ENCODE measurements around the gene CYBA. TPM values are rescaled to one million over a fixed set of nuclear protein-coding genes. Genes with fewer than 3 reads are reported as not detected.
A peak's percentile ranks its signal among the peaks of the same experiment; 100 is the strongest.

The CYBA gene
- total and polyA plus RNA-seq, 2 of the 13 experiments (the other 11 are each of a cell fraction or from before 2014, with no cell fraction given) = 196 to 250 TPM

DNA sequence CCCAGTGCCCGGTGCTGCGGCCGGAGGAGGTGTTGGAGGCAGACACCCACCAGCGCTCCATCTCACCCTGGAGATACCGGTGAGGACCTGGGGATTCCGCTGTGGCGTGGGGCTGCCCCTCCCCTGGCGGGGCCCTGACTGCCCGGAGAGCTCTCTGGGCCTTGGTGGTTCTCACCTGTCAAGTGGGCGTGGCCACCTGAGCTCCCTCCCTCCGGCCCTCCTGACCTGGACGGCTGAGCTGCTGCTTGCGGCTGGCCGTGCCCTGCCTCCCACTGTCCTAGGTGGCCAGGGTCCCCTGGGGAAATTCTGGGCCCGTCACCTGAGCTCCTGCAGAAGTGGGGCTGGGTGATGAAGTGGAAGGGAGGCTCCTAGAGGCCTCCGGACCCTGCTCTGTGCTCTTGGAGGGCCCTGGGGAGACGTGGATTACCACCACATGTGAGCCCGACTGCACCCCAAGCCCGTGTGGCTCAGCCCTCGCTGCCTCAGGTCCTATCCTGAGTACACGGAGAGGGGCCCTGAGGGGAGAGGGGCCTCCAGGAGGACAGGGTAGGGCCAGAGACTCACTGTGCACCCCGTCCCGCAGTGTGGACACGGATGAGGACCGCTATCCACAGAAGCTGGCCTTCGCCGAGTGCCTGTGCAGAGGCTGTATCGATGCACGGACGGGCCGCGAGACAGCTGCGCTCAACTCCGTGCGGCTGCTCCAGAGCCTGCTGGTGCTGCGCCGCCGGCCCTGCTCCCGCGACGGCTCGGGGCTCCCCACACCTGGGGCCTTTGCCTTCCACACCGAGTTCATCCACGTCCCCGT, 11.4 kb downstream of the CYBA start:
- H2AFZ ChIP-seq (ENCODE audit: low read length) = no peak overlapping the region
- WGBS (ENCODE audit: low lambda C conversion rate) = 1% methylated on average over 16 of the region's 45 CpGs
- TF ChIP-seq MED13 (CRISPR knock-in tag; IDR thresholded peaks at IDR 0.05) (peak; percentile 52; the same call in 1 of the 2 replicates), ZNF782 (CRISPR knock-in tag; IDR thresholded peaks at IDR 0.05; ENCODE audit: borderline replicate concordance) (0 out of 2 replicates have a peak, but pooled peaks have one; percentile 54), ZNF292 (CRISPR knock-in tag; IDR thresholded peaks at IDR 0.05; ENCODE audit: borderline replicate concordance, low read depth) (peak; percentile 22; the same call in 1 of the 2 replicates), KDM5B (CRISPR knock-in tag; IDR thresholded peaks at IDR 0.05; ENCODE audit: borderline replicate concordance) (0 out of 2 replicates have a peak, but pooled peaks have one; percentile 15), HNRNPLL (IDR thresholded peaks at IDR 0.05; ENCODE audit: low read depth, low read length, poor library complexity, severe bottlenecking) (peak; percentile 52), ZNF101 (CRISPR knock-in tag; IDR thresholded peaks at IDR 0.05; ENCODE audit: borderline replicate concordance, low read depth) (0 out of 2 replicates have a peak, but pooled peaks have one; percentile 43), ZNF761 (CRISPR knock-in tag; conservative IDR thresholded peaks at IDR 0.05) (0 out of 2 replicates have a peak, but pooled peaks have one; percentile 31), ZNF383 (CRISPR knock-in tag; IDR thresholded peaks at IDR 0.05; ENCODE audit: borderline replicate concordance) (peak; percentile 68; the same call in 1 of the 2 replicates), TBX2 (CRISPR knock-in tag; IDR thresholded peaks at IDR 0.05; ENCODE audit: borderline replicate concordance) (peak; percentile 3; the same call in 1 of the 2 replicates), ZNF207 (IDR thresholded peaks at IDR 0.05; ENCODE audit: borderline replicate concordance) (no peak), ZNF343 (CRISPR knock-in tag; IDR thresholded peaks at IDR 0.05) (0 out of 2 replicates have a peak, but pooled peaks have one; percentile 58), RFX3 (CRISPR knock-in tag; IDR thresholded peaks at IDR 0.05) (no peak), ZBTB7A (CRISPR knock-in tag; IDR thresholded peaks at IDR 0.05) (no peak)
- TF ChIP-seq, protein P1, sequence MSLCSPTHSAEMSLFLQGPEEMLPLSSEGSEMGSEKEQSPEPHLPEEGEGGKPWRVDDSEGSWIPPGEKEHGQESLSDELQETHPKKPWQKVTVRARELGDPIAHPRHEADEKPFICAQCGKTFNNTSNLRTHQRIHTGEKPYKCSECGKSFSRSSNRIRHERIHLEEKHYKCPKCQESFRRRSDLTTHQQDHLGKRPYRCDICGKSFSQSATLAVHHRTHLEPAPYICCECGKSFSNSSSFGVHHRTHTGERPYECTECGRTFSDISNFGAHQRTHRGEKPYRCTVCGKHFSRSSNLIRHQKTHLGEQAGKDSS (CRISPR knock-in tag; IDR thresholded peaks at IDR 0.05; ENCODE audit: borderline replicate concordance, low read depth) = 0 out of 2 replicates have a peak, but pooled peaks have one; percentile 38
- TF ChIP-seq, protein P2, sequence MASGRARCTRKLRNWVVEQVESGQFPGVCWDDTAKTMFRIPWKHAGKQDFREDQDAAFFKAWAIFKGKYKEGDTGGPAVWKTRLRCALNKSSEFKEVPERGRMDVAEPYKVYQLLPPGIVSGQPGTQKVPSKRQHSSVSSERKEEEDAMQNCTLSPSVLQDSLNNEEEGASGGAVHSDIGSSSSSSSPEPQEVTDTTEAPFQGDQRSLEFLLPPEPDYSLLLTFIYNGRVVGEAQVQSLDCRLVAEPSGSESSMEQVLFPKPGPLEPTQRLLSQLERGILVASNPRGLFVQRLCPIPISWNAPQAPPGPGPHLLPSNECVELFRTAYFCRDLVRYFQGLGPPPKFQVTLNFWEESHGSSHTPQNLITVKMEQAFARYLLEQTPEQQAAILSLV (CRISPR knock-in tag; IDR thresholded peaks at IDR 0.05; ENCODE audit: borderline replicate concordance) = peak; percentile 62; the same call in 1 of the 2 replicates
- TF ChIP-seq, protein P3, sequence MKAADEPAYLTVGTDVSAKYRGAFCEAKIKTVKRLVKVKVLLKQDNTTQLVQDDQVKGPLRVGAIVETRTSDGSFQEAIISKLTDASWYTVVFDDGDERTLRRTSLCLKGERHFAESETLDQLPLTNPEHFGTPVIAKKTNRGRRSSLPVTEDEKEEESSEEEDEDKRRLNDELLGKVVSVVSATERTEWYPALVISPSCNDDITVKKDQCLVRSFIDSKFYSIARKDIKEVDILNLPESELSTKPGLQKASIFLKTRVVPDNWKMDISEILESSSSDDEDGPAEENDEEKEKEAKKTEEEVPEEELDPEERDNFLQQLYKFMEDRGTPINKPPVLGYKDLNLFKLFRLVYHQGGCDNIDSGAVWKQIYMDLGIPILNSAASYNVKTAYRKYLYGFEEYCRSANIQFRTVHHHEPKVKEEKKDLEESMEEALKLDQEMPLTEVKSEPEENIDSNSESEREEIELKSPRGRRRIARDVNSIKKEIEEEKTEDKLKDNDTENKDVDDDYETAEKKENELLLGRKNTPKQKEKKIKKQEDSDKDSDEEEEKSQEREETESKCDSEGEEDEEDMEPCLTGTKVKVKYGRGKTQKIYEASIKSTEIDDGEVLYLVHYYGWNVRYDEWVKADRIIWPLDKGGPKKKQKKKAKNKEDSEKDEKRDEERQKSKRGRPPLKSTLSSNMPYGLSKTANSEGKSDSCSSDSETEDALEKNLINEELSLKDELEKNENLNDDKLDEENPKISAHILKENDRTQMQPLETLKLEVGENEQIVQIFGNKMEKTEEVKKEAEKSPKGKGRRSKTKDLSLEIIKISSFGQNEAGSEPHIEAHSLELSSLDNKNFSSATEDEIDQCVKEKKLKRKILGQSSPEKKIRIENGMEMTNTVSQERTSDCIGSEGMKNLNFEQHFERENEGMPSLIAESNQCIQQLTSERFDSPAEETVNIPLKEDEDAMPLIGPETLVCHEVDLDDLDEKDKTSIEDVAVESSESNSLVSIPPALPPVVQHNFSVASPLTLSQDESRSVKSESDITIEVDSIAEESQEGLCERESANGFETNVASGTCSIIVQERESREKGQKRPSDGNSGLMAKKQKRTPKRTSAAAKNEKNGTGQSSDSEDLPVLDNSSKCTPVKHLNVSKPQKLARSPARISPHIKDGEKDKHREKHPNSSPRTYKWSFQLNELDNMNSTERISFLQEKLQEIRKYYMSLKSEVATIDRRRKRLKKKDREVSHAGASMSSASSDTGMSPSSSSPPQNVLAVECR (CRISPR knock-in tag; IDR thresholded peaks at IDR 0.05; ENCODE audit: borderline replicate concordance) = peak; percentile 26; the same call in 1 of the 2 replicates

More for the DNA sequence above, 11.4 kb downstream of the CYBA start:
- in situ Hi-C loops (cut with HindIII; ENCODE audit: extremely low pct_ligation_motif_present, low pct_unique_long_range_greater_than_20kb) (no loop called here), intact Hi-C loops (cut with micrococcal nuclease; ENCODE audit: unreplicated experiment) (no loop called here)
- DNase-seq (ENCODE audit: low spot score) = no peak
- Histone ChIP-seq H3K9ac (ENCODE audit: insufficient read depth, low read depth, low read length) (peak overlapping the region; percentile 4; the same call in 1 of the 2 replicates), H3K27me3 (ENCODE audit: control insufficient read depth in 1 of 2, insufficient read depth in 2 of 2, low read length in 2 of 2) (peaks cover 17 to 39% of the 10 kb centered on the region in 2 experiments; a peak in 4 of 5 replicates), H3K4me2 (ENCODE audit: low read depth, low read length) (peak overlapping the region; percentile 82), H3K4me1 (ENCODE audit: insufficient read depth, low read length) (peaks cover 28% of the 10 kb centered on the region), H3K4me3 (replicated peaks in 1 of 3; ENCODE audit: insufficient read depth in 1 of 3, low read depth in 2 of 3, low read length in 3 of 3) (peak overlapping the region; percentile 17 to 67 (median 44)), H3K79me2 (ENCODE audit: insufficient read depth, low read length) (no peaks in the 10 kb centered on the region), H4K20me1 (ENCODE audit: insufficient read depth, low read length) (peaks cover 3% of the 10 kb centered on the region; the same call in 1 of the 2 replicates), H3K9me3 (ENCODE audit: low read length) (no peaks in the 10 kb centered on the region), H3K36me3 (replicated peaks in 1 of 2; ENCODE audit: control insufficient read depth in 1 of 2, insufficient read depth in 2 of 2, low read length in 2 of 2) (peaks cover 0 to 5% of the 10 kb centered on the region in 2 experiments; a peak in 1 of 5 replicates), H3K27ac (ENCODE audit: extremely low read length, insufficient read depth, low read length) (no peak overlapping the region)
- peak; percentile 74 for ATAC-seq
- CTCF ChIA-PET (ENCODE audit: low intra/inter-chr PET ratio, low total read pairs) = no interaction called here
- BruUV-seq (replicated peaks) = no TSS peak
- POLR2A ChIA-PET = interaction anchor here (1.4 kb wide), 2 partner anchors 10 to 23 kb away, joined by 4 to 8 read pairs; partner anchors contain the start of gene MVD
- no peak for FAIRE-seq
